Left colon (tissue), 2 donors: ENCODE measurements around the gene FIGNL1. TPM values are rescaled to one million over a fixed set of nuclear protein-coding genes. Genes with fewer than 3 reads are reported as not detected.

Experiments
- ATAC-seq: fragments of 200-7000 bp; cut with Tn5 transposase; one replicate; pipeline ENCODE4 v1.9.1; 2020; ENCODE audit warnings: mild to moderate bottlenecking, moderate library complexity
- DNase-seq, 2 donors: peaks; one replicate each; pipeline ENCODE4 v3.0.0-alpha.2; 2020
- intact Hi-C, 2 donors: fragments of 100-400 bp; cut with DNase I in 1 of 2; cut with micrococcal nuclease in 1 of 2; formaldehyde crosslinking; loops; one replicate each; pipeline versions ENCODE4 v1.11.2 to v1.14.0; 2022; cut with DNase I, micrococcal nuclease
- total RNA-seq, 2 donors: library from RNA; stranded (reverse); fragmentation: NEBNext Ultra II Directional; extraction: Animal tissue kit (Norgen Biotek cat#: 25700); gene quantifications; one replicate each; pipeline ENCODE4 v1.2.1, GENCODE V29; 2021
- donor health status: DM: no; HTN: no; CAD: no.
- donor health status: DM: yes; HTN: yes; CAD: no.

The FIGNL1 gene
- total RNA-seq, 2 donors from 2014 or later: 4.4 to 6.5 TPM

DNA sequence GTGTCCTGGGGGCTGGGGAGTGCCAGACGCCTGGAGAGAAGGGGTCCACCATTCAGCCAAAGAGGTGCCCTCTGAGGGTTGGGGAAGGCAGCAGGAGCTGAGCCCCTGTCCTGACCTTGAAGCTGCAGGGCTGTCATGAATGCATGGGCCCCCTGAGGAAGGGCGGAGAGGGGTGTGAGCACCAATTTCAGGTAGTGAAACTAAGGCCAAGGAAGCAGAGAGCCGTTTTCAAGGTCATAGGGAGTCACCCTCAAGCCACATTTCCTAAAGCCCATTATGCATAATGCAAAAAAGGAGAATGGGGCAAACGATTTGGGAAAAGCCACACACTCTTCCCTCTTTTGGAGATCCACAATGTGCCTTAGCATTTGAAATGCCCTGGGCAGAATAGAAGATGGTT, 37.2 kb downstream of the FIGNL1 start:
- DNase-seq (no peak), ATAC-seq (no peak)
- intact Hi-C loops: loop anchor here in 1 of 2 donors (10.0 kb wide), 1 partner anchor 58 kb away; no protein-coding TSS in a partner anchor

DNA sequence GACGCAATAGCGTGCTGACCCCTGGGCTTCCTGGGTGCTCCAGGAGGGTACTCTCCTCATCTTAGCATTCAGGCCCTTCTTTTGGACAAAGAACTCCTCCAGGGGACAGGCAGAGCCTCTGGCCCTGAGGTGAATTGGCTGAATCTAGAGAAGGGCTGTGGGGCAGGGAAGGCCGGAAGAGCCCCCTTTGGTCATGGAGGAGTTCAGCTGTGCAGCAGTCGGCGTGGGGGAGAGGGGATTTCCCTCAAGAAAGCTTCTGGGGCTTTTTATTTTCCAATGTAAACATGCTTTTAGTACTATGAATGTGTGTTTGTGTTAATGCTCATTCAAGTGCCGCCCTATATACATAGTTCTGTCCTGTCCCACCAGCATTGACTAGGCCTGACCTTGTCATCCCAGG, 38.8 kb downstream of the FIGNL1 start:
- no peak for DNase-seq
- ATAC-seq: no peak
- intact Hi-C loops: loop anchor here in 1 of 2 donors (10.0 kb wide), 1 partner anchor 57 kb away; no protein-coding TSS in a partner anchor

DNA sequence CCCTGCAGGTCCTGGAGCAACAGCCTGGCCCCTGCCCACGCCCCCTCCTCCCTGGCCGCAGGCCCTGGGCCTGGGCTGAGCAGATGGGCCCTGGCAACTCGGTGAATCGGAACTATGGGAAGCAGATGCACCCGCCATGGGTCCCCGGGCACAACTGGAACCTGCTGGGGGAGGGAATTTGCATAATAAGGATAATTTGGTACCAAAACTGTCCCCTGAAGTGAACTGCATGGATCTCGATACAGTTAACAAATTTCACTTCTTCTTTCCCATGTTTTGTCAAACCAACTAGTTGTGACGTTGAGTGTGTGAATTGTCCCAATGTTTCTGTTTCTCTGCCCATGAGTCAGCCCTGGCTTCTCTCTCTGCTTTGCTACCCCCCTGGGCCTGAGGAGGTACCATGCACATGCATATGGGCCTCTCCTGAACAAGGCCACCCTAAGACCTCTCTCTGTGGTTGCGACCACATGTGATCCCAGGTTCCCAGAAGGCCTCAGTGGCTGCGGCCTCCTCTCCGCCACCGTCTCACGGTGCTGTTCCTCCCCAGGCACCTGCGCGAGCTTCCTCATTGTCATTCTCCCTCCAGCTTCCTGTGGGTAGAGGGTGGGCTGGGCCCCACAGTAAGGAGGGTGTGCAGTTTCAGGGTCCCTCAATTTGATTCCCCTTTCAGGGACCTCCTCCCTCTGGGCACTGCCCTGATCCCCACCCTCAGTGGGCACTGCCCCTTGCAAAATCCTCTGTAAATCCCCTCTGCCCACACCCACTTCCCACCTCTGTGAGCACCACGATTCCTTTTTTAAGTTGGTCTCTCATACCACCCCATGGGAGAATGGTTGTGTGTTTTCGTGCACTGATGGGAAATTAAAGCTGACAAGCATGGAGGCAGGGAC, 40.0 kb downstream of the FIGNL1 start:
- no peak for ATAC-seq

DNA sequence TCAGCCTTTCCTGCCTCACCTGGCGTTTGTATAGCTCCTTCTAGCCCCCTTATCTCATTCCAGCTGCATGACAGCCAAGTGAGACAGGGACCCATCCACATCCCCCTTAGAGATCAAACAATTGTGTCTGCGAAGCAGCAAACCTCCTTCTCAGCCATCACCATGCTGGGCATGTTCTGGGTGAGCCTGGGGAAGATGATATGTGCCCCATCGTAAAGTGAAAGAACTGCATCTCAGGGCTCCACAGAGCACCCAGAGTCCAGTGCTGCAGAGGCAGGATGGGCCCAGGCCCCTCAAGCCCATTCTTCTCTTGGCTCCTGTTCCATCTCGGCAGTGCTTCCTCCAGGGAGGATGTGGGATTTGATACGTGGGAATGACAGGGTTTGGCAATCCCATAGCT, 43.2 kb downstream of the FIGNL1 start:
- ATAC-seq: no peak
- no peak for DNase-seq
- intact Hi-C loops: no loop called here

More for the DNA sequence above, 40.0 kb downstream of the FIGNL1 start:
- intact Hi-C loops: loop anchor here in 1 of 2 donors (10.0 kb wide), 1 partner anchor 55 kb away; no protein-coding TSS in a partner anchor
- peak in 1 of 2 donors; percentile 35 for DNase-seq

DNA sequence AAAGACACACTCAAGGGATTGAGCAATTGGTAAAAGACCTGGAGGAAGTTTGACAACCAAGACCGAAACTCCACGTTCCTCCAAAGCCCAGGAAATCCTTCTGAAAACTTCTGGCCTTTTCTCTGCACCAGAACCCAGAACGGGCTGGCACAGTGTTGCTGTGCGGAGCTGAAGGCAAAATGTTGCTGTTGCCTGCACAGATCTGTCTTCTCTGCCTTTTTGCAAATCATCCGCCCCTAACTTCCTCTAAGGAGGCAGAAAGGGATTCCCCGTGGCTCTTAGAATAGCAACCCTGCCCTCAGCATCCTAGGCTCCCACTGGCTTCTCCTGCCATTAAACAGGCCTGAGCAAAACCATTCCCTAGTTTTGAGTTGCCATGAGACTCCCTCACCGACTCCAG, 44.9 kb downstream of the FIGNL1 start:
- intact Hi-C loops: no loop called here
- ATAC-seq (no peak), DNase-seq (no peak)

DNA sequence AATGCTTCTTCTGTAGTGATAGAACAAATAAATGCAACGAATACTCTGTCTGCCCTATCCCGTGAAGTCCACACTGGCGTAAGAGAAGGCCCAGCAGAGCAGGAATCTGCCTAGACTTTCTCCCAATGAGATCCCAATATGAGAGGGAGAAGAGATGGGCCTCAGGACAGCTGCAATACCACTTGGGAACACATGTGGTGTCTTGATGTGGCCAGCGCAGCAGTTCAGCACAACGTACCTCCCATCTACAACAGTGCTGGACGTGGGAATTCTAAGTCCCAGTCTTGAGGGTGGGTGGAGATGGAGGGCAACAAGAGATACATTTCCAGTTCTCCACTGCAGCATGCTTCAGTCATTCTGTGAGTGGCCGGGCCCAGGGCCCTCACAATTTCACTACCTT, 45.8 kb downstream of the FIGNL1 start:
- DNase-seq (no peak), ATAC-seq (no peak)
- intact Hi-C loops: no loop called here

DNA sequence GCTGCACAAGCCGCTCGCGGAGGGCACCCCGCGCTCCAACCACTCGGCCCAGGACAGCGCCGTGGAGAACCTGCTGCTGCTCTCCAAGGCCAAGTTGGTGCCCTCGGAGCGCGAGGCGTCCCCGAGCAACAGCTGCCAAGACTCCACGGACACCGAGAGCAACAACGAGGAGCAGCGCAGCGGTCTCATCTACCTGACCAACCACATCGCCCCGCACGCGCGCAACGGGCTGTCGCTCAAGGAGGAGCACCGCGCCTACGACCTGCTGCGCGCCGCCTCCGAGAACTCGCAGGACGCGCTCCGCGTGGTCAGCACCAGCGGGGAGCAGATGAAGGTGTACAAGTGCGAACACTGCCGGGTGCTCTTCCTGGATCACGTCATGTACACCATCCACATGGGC, 50.0 kb downstream of the FIGNL1 start:
- ATAC-seq: no peak
- intact Hi-C loops: no loop called here
- no peak for DNase-seq

DNA sequence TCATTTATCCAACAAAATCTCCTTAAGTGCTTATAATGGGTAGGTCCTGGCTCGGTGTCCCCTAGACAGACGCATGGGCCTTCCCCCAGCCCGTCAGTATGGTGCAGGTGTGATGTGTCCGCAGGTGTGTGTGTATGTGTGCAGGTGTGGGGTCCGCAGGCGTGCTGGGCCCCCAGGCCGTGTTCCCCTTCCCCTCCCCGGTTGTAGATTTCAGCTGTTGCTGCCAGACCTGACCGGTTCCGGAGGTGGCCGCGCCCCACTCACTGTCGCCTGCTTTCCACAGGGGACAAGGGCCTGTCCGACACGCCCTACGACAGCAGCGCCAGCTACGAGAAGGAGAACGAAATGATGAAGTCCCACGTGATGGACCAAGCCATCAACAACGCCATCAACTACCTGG, 50.5 kb downstream of the FIGNL1 start:
- intact Hi-C loops: no loop called here
- DNase-seq (no peak), ATAC-seq (no peak)

DNA sequence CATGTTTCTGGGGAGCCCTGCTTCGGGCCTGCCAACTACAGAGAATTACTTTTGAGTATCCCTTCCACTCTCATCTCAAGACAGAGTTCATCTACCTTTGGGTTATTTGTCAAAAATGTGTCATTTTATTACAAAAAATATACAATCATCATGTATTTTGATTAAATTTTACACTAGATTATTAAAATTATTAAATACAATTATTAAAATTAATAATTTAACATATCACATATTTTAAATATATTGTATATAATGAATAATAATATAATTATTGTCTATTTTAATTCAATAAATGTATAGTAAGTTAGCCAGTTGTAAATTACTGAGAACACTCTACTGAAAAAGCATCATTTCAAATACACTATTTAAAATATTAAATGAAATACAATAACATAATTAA, 50.9 kb downstream of the FIGNL1 start:
- intact Hi-C loops: no loop called here
- DNase-seq: no peak
- ATAC-seq: no peak

DNA sequence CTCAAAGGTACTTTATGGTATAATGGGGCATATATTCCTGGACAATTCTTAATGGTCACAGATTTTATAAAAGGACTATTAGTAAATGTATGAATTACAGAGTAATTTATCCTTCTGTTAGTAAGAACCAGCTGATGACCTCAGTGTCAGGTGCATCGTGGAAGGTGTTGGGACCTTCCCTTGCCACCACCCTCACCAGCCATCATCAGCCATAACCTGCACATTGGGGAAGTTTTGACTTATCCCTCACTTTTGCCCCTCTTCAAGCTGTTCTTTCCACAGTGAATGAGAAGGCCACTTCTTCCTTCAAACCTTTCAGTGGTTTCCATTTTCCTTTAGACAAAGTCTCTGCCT, 52.2 kb downstream of the FIGNL1 start:
- intact Hi-C loops: no loop called here
- DNase-seq (no peak), ATAC-seq (no peak)

DNA sequence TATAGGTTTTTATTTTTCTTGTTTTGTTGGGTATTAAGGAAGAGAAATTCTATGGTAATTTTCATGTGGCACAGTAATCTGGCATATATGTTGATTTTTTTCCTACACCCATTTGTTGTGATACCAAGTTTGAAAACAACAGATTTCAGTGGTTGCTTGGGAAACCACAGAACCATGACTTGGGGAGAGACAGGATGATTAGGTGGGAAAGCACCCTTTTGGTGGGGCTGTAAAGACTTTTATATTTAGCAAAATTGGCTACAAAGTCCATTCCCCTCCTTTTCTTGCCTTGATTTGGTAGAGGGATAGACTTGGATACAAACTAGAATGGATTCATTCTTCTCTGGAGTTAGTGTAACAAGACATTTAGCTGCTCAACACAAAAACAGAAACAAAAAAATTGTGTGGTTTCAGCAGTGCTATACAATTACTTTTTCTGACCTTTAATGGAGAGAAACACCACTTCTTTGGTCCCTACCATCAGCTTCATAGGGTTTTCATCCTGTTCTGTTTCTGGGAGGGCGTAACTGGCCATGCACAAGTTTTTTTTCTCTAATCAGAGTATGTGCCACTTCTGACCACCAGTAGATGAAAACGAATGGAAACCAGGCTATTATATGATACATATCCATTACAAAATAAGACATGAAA, 52.7 kb downstream of the FIGNL1 start:
- intact Hi-C loops: no loop called here
- DNase-seq (no peak), ATAC-seq (no peak)

DNA sequence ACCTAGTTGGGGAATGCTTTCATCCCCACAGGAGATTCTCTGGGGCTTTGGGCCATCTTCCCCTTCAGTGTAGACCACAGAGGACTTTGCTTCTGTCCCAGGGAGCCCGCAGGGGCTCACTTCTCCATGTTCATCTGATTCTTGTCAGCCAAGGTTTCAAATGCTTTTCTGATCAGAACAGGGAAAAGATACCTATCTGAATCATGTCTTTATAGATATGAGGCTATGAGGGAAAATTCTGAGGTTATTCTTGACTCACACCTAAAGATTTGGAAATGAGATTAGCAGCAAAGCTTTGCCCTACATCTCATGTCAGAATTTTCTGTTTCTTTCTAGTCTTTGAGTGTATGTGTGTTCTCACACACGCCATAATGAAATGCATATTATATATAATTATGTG, 53.3 kb downstream of the FIGNL1 start:
- intact Hi-C loops: no loop called here
- DNase-seq (no peak), ATAC-seq (no peak)

DNA sequence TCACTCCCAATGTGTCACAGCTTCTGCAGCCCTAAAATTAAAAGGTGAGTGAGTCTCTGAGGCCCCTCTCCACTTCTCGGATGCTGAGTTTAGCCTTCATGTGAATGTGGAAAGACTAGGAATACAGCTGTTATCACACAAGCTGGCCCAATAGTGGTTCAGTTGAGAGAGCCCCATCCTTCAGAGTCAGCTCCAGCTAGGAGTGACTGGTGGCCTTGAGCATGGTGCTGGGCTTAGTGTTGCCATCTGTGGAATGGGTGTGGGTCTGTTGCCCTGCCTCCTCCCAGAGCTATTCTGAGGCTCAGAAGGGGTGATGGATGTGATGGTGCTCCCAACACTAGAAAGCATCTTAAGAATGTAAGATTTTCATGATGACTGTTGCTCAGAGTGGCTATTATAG, 55.8 kb downstream of the FIGNL1 start:
- no peak for ATAC-seq
- intact Hi-C loops: no loop called here
- DNase-seq: no peak

Other genes starting within 250 kb of the FIGNL1 start
- 10 to 100 TPM in 1 of 2 donors, 1 to 10 TPM in 1; 5.6 to 11.2 TPM for gene IKZF1, start 145.6 kb downstream of the FIGNL1 start, total RNA-seq
- 10 to 100 TPM; 69.3 to 74.7 TPM for gene DDC, start 115.1 kb upstream of the FIGNL1 start, total RNA-seq